Neutrophil (primary cell): ENCODE data around the gene ANK3.

ENCODE experiments used
- H3K27ac ChIP-seq: fragments of 200-600 bp; sonication (generic); 2 replicates; pipeline ENCODE4 v1.5.1; 2016; ENCODE audit warnings: mild to moderate bottlenecking, moderate library complexity
- H3K27me3 ChIP-seq: fragments of 200-600 bp; sonication (generic); 2 replicates; pipeline ENCODE4 v1.6.0; 2016; ENCODE audit warnings: mild to moderate bottlenecking
- H3K36me3 ChIP-seq: fragments of 200-600 bp; sonication (generic); 2 replicates; pipeline ENCODE4 v1.5.1; 2017
- H3K4me1 ChIP-seq, 2 experiments: fragments of 200-600 bp in 1 of 2; sonication (generic) in 1 of 2; 1 replicate in 1 of 2; 2 replicates in 1 of 2; pipeline versions ENCODE4 v1.5.1 to v1.6.1; 2013 to 2016; ENCODE audit warnings: low read depth in 1 of 2, low read length in 1 of 2, mild to moderate bottlenecking in 1 of 2, moderate library complexity in 1 of 2; ENCODE audit not compliant: control insufficient read depth in 1 of 2, insufficient read depth in 1 of 2
- H3K4me3 ChIP-seq, 2 experiments: fragments of 200-600 bp in 1 of 2; sonication (generic) in 1 of 2; 1 replicate in 1 of 2; 2 replicates in 1 of 2; pipeline ENCODE4 v1.5.1; 2013 to 2016; ENCODE audit warnings: low read depth in 1 of 2, low read length in 1 of 2, mild to moderate bottlenecking in 1 of 2, moderate library complexity in 1 of 2
- H3K9me3 ChIP-seq: fragments of 200-600 bp; sonication (generic); 2 replicates; pipeline ENCODE4 v1.5.1; 2016
- TF ChIP-seq, protein P1 (sequence below): fragments of 200-600 bp; sonication (generic); IDR thresholded peaks from 2 replicates; pipeline ENCODE4 v1.5.1; 2016; ENCODE audit warnings: antibody characterized with exemption

The ANK3 gene

DNA sequence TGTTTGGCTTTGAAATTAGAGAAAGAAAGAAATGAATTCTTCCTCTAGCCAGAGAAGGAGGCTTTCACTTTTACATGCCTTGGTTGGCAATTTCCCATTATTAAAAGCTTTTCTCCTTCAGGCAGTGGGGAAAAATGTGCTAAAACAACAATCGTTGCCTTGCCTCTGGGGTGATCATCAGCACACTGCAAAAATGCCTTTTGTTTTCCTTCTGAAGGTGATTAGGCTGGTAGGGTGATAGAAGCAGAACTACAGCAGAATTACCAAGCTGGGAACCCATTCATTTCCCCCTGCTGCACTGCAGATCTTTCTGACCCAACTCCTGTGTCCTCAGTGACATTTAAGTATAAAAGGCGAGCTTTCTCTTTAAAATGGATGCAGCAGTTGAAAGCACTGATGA lies 22.2 kb downstream of the ANK3 start:
- no peaks in the 10 kb centered on the region for H3K27me3 ChIP-seq
- no peak overlapping the region for H3K27ac ChIP-seq
- no peaks in the 10 kb centered on the region for H3K9me3 ChIP-seq
- no peak overlapping the region for H3K4me3 ChIP-seq
- TF ChIP-seq, protein P1, sequence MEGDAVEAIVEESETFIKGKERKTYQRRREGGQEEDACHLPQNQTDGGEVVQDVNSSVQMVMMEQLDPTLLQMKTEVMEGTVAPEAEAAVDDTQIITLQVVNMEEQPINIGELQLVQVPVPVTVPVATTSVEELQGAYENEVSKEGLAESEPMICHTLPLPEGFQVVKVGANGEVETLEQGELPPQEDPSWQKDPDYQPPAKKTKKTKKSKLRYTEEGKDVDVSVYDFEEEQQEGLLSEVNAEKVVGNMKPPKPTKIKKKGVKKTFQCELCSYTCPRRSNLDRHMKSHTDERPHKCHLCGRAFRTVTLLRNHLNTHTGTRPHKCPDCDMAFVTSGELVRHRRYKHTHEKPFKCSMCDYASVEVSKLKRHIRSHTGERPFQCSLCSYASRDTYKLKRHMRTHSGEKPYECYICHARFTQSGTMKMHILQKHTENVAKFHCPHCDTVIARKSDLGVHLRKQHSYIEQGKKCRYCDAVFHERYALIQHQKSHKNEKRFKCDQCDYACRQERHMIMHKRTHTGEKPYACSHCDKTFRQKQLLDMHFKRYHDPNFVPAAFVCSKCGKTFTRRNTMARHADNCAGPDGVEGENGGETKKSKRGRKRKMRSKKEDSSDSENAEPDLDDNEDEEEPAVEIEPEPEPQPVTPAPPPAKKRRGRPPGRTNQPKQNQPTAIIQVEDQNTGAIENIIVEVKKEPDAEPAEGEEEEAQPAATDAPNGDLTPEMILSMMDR = no peak
- H3K36me3 ChIP-seq = no peaks in the 10 kb centered on the region
- no peaks in the 10 kb centered on the region for H3K4me1 ChIP-seq

DNA sequence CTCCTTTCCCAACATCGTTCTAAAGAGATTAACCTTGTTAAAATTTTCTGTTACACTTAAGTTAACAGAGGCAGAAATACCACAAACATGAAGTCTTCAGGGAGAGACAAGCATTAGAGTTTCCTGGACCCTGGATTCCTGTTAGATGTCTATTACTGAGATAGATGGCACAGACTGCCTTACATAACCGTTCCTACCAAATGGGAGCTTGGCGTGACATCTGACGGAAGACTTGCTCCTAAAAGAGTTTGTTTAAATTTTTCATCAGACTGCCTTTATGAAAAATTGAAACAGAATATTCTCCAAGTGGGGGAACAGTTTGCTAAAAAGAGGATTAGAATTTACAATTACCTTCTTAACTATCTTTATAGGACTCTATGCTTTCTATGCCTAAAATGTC lies 22.7 kb downstream of the ANK3 start:
- no peaks in the 10 kb centered on the region for H3K9me3 ChIP-seq
- TF ChIP-seq, protein P1 = no peak
- no peak overlapping the region for H3K27ac ChIP-seq
- H3K27me3 ChIP-seq = no peaks in the 10 kb centered on the region
- no peaks in the 10 kb centered on the region for H3K36me3 ChIP-seq
- no peaks in the 10 kb centered on the region for H3K4me1 ChIP-seq
- H3K4me3 ChIP-seq = no peak overlapping the region

DNA sequence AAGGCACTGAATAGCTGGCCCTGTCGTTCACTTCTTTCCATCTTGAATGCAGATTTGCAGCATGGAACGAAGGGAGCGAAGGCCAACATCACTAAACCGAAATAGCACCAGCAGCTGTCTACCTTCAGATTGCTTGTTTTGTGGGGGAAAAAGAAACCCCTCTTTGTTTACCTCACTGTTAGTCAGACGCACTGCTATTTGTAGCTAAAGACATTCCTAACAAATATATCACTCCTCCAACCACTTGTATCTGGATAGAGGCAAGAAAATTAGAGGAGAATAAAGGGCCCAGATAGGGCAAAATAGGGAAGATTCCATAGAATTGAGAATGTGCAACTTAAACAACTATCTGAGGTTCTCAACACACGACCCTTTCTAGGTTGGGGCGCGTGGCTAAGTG lies 26.5 kb downstream of the ANK3 start:
- no peaks in the 10 kb centered on the region for H3K9me3 ChIP-seq
- H3K27me3 ChIP-seq = no peaks in the 10 kb centered on the region
- no peak overlapping the region for H3K27ac ChIP-seq
- H3K4me1 ChIP-seq = no peaks in the 10 kb centered on the region
- H3K4me3 ChIP-seq = no peak overlapping the region
- TF ChIP-seq, protein P1 = no peak
- no peaks in the 10 kb centered on the region for H3K36me3 ChIP-seq

DNA sequence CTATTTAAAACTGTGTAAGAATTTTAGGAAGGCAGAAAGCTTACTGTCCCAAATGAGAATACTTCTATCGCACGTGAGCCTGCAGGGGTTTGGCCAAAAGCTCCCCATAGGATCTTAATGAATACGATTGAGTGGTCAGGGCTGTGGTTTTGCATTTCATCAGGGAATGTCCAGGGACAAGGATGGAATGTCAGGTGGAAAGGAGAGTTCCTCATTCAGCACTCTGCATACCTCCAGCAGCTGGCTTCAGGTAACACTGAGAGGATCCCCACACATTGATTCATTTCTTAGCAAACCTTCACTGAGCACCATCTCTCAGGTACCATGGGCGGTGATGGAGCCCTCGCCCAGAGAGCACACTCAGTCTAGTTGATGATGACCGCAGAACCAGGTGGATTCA lies 27.2 kb downstream of the ANK3 start:
- Histone ChIP-seq H3K4me1 (no peaks in the 10 kb centered on the region), H3K9me3 (no peaks in the 10 kb centered on the region), H3K4me3 (no peak overlapping the region), H3K36me3 (no peaks in the 10 kb centered on the region), H3K27ac (no peak overlapping the region), H3K27me3 (no peaks in the 10 kb centered on the region)
- TF ChIP-seq, protein P1 = no peak

DNA sequence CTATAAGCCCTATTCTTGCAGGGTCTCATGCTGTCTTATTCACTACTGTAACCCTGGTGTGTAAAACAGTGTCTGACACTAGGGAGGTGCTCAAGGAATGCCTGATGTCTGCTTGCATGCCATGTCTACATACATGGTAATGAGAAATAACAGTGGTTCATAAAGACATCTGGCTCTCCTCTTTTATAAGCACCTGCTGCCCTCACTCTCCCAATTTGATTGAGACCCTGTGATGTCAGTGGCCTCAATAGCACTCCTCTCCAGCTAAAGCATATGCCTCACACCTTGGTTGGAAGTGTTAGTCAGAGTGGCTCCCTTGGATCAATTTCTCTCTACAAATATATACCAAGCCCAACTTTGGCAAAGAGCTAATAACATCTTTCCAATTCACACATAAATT lies 30.6 kb downstream of the ANK3 start:
- no peaks in the 10 kb centered on the region for H3K27me3 ChIP-seq
- H3K4me3 ChIP-seq = no peak overlapping the region
- H3K36me3 ChIP-seq = no peaks in the 10 kb centered on the region
- no peak overlapping the region for H3K27ac ChIP-seq
- no peaks in the 10 kb centered on the region for H3K9me3 ChIP-seq
- TF ChIP-seq, protein P1 = no peak
- no peaks in the 10 kb centered on the region for H3K4me1 ChIP-seq

DNA sequence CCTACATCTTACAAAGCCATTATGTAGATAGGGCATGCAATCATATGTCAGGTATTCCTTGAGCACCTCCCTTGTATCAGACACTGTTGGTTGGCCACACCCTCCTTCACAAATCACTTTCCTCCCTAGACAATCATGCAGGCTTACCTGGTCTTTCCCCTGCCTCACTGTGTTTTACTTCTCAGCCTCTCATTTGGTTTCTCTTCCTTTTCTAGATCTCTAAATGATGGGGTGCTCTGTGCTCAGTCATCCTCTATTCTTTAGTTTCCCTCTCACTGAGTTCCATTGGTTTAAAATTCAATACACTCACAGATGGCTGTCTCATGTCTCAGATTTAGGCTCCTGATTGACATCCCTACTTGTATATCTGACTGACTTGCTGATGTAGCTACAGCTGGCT lies 31.4 kb downstream of the ANK3 start:
- TF ChIP-seq, protein P1 = no peak
- no peaks in the 10 kb centered on the region for H3K36me3 ChIP-seq
- no peak overlapping the region for H3K27ac ChIP-seq
- no peaks in the 10 kb centered on the region for H3K27me3 ChIP-seq
- H3K4me1 ChIP-seq = no peaks in the 10 kb centered on the region
- no peak overlapping the region for H3K4me3 ChIP-seq
- no peaks in the 10 kb centered on the region for H3K9me3 ChIP-seq
